ENCODE measurements around the gene SNRPN. TPM values are rescaled to one million over a fixed set of nuclear protein-coding genes. Genes with fewer than 3 reads are reported as not detected.

The SNRPN gene
- total RNA-seq, 1 experiment from 2014 or later, result 800 TPM

DNA sequence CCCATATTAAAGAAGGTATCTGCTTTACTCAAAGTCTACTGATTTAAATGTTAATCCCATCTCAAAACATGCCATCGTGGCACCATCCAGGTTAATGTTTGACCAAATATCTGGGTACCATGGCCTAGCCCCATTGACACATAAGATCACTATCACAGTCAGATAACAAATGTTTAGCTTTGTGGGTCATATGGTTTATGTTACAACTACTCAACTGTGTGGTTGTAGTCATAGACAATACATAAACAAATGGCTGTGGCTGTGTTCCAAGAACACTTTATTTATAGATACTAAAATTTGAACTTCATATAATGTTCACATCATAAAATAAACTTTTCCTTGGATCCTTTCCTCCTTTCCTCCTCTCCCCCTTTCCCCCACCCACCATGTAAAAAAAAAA is 9.8 kb upstream of the SNRPN start:
- H3K4me1 Mint-ChIP-seq, result peaks cover 10% of the 10 kb centered on the region
- ChIA-PET POLR2A (interaction anchor here (1.1 kb wide), 1 partner anchor 25 kb away, joined by 3 read pairs; no protein-coding TSS in a partner anchor), CTCF (interaction anchor here (0.6 to 1.0 kb wide), 2 partner anchors 14 to 1085 kb away, joined by 3 read pairs; no protein-coding TSS in a partner anchor)
- ATAC-seq, result no peak
- H3K4me3 Mint-ChIP-seq, result no peak overlapping the region
- H3K36me3 Mint-ChIP-seq, result peaks cover 34% of the 10 kb centered on the region
- no peaks in the 10 kb centered on the region for H3K27me3 Mint-ChIP-seq (ENCODE audit: low read depth)
- no peak for DNase-seq (ENCODE audit: low spot score)
- H3K9me3 Mint-ChIP-seq, result peaks cover 24% of the 10 kb centered on the region
- TF ChIP-seq FOXK1 (CRISPR knock-in tag; IDR thresholded peaks at IDR 0.05), result no peak
- TF ChIP-seq, protein P1, sequence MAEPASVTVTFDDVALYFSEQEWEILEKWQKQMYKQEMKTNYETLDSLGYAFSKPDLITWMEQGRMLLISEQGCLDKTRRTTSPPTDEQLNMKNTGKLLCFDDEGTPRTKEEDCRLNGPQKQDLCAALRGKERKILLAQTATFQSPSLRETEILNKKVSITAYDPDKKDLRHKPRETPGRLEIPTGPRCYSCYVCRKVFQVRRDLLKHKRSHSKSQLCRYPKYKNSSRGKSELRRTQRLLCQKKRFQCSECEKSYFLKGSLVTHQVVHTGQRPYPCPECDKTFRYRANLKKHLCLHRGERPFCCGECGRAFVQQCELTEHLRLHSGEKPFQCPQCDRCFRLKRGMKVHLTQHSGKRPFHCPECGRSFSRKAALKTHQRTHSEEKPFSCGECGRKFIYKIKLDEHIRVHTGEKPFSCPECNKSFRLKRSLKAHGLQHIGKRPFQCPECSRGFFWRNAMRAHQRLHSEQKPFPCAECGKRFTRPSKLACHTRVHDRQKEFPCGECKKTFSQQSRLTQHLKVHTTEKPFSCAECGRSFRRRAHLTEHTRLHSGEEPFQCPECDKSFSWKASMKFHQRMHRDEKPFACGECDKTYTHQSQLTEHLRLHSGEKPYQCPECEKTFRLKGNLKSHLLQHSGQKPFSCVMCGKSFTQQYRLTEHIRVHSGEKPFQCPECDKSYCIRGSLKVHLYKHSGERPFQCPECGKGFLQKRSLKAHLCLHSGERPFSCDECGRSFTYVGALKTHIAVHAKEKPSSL (CRISPR knock-in tag; conservative IDR thresholded peaks at IDR 0.05), result no peak
- TF ChIP-seq, protein P2, sequence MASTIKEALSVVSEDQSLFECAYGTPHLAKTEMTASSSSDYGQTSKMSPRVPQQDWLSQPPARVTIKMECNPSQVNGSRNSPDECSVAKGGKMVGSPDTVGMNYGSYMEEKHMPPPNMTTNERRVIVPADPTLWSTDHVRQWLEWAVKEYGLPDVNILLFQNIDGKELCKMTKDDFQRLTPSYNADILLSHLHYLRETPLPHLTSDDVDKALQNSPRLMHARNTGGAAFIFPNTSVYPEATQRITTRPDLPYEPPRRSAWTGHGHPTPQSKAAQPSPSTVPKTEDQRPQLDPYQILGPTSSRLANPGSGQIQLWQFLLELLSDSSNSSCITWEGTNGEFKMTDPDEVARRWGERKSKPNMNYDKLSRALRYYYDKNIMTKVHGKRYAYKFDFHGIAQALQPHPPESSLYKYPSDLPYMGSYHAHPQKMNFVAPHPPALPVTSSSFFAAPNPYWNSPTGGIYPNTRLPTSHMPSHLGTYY (CRISPR knock-in tag; IDR thresholded peaks at IDR 0.05), result no peak
- TF ChIP-seq ELF4 (CRISPR knock-in tag; IDR thresholded peaks at IDR 0.05; ENCODE audit: low read depth), result no peak
- TF ChIP-seq, protein P3, sequence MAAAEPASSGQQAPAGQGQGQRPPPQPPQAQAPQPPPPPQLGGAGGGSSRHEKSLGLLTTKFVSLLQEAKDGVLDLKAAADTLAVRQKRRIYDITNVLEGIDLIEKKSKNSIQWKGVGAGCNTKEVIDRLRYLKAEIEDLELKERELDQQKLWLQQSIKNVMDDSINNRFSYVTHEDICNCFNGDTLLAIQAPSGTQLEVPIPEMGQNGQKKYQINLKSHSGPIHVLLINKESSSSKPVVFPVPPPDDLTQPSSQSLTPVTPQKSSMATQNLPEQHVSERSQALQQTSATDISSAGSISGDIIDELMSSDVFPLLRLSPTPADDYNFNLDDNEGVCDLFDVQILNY (CRISPR knock-in tag; IDR thresholded peaks at IDR 0.05), result no peak
- TF ChIP-seq JAZF1 (CRISPR knock-in tag; IDR thresholded peaks at IDR 0.05), result no peak
- no peak for TF ChIP-seq ZNF423 (CRISPR knock-in tag; IDR thresholded peaks at IDR 0.05)
- TF ChIP-seq, protein P4, sequence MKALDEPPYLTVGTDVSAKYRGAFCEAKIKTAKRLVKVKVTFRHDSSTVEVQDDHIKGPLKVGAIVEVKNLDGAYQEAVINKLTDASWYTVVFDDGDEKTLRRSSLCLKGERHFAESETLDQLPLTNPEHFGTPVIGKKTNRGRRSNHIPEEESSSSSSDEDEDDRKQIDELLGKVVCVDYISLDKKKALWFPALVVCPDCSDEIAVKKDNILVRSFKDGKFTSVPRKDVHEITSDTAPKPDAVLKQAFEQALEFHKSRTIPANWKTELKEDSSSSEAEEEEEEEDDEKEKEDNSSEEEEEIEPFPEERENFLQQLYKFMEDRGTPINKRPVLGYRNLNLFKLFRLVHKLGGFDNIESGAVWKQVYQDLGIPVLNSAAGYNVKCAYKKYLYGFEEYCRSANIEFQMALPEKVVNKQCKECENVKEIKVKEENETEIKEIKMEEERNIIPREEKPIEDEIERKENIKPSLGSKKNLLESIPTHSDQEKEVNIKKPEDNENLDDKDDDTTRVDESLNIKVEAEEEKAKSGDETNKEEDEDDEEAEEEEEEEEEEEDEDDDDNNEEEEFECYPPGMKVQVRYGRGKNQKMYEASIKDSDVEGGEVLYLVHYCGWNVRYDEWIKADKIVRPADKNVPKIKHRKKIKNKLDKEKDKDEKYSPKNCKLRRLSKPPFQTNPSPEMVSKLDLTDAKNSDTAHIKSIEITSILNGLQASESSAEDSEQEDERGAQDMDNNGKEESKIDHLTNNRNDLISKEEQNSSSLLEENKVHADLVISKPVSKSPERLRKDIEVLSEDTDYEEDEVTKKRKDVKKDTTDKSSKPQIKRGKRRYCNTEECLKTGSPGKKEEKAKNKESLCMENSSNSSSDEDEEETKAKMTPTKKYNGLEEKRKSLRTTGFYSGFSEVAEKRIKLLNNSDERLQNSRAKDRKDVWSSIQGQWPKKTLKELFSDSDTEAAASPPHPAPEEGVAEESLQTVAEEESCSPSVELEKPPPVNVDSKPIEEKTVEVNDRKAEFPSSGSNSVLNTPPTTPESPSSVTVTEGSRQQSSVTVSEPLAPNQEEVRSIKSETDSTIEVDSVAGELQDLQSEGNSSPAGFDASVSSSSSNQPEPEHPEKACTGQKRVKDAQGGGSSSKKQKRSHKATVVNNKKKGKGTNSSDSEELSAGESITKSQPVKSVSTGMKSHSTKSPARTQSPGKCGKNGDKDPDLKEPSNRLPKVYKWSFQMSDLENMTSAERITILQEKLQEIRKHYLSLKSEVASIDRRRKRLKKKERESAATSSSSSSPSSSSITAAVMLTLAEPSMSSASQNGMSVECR (CRISPR knock-in tag; IDR thresholded peaks at IDR 0.05; ENCODE audit: borderline replicate concordance), result no peak
- TF ChIP-seq, protein P5, sequence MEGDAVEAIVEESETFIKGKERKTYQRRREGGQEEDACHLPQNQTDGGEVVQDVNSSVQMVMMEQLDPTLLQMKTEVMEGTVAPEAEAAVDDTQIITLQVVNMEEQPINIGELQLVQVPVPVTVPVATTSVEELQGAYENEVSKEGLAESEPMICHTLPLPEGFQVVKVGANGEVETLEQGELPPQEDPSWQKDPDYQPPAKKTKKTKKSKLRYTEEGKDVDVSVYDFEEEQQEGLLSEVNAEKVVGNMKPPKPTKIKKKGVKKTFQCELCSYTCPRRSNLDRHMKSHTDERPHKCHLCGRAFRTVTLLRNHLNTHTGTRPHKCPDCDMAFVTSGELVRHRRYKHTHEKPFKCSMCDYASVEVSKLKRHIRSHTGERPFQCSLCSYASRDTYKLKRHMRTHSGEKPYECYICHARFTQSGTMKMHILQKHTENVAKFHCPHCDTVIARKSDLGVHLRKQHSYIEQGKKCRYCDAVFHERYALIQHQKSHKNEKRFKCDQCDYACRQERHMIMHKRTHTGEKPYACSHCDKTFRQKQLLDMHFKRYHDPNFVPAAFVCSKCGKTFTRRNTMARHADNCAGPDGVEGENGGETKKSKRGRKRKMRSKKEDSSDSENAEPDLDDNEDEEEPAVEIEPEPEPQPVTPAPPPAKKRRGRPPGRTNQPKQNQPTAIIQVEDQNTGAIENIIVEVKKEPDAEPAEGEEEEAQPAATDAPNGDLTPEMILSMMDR (IDR thresholded peaks at IDR 0.05), result no peak
- TF ChIP-seq ZNF219 (CRISPR knock-in tag; IDR thresholded peaks at IDR 0.05; ENCODE audit: borderline replicate concordance), result no peak
- no peak for TF ChIP-seq NR3C1 (CRISPR knock-in tag; conservative IDR thresholded peaks at IDR 0.05; ENCODE audit: low read depth)
- TF ChIP-seq, protein P6, sequence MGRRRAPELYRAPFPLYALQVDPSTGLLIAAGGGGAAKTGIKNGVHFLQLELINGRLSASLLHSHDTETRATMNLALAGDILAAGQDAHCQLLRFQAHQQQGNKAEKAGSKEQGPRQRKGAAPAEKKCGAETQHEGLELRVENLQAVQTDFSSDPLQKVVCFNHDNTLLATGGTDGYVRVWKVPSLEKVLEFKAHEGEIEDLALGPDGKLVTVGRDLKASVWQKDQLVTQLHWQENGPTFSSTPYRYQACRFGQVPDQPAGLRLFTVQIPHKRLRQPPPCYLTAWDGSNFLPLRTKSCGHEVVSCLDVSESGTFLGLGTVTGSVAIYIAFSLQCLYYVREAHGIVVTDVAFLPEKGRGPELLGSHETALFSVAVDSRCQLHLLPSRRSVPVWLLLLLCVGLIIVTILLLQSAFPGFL (CRISPR knock-in tag; IDR thresholded peaks at IDR 0.05; ENCODE audit: borderline replicate concordance), result no peak
- TF ChIP-seq EMX1 (CRISPR knock-in tag; IDR thresholded peaks at IDR 0.05), result no peak
- H3K27ac Mint-ChIP-seq, result no peak overlapping the region
